ENCODE measurements around the gene DIPK1A. TPM values are rescaled to one million over a fixed set of nuclear protein-coding genes. Genes with fewer than 3 reads are reported as not detected.

The DIPK1A gene
- total and polyA plus RNA-seq, 3 donors from 2014 or later: 14.7 to 25.4 (median 21.4) TPM

- H3K27me3 ChIP-seq: no peaks in the 10 kb centered on the region
- no peaks in the 10 kb centered on the region for H3K9me3 ChIP-seq
- no peak overlapping the region for H3K27ac ChIP-seq
- 67 to 90% methylated on average over 2 of the region's 2 CpGs for WGBS, 2 donors
- no peaks in the 10 kb centered on the region for H3K4me1 ChIP-seq
- intact Hi-C loops (cut with DNase I; ENCODE audit: low total_unique reads): no loop called here
- no peak overlapping the region for H3K4me3 ChIP-seq
- H3K36me3 ChIP-seq (ENCODE audit: low read depth, missing control alignments): no peaks in the 10 kb centered on the region
- TF ChIP-seq POLR2A (IDR thresholded peaks at IDR 0.05) (no peak), CTCF (IDR thresholded peaks at IDR 0.05) (no peak)
- no peak for DNase-seq
Observed at GRCh38 chr1:92907949-92908684, 53.1 kb downstream of the DIPK1A start.

DNA sequence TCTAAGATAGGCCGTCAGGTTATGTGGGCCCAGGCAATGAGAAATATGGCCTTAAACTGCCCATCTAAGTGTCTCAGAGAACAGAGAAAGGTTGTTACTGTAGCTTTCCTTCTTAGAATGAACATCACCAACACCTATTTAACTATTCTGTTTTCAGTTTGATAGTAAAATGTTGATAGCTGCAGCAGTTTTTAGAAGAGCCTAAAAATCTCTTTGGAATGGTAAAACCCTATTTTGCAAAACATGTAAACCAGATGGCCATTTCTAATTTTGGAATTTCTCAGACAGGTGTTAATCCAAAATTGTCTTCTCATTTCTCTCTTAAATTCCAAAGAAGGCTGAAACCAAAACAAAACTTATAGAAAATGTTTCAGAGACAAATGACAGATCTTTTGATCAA is 57.5 kb downstream of the DIPK1A start:
- no peaks in the 10 kb centered on the region for H3K9me3 ChIP-seq
- TF ChIP-seq POLR2A (IDR thresholded peaks at IDR 0.05): no peak
- no peak for TF ChIP-seq CTCF (IDR thresholded peaks at IDR 0.05)
- intact Hi-C loops (cut with DNase I; ENCODE audit: low total_unique reads): no loop called here
- no peaks in the 10 kb centered on the region for H3K36me3 ChIP-seq (ENCODE audit: low read depth, missing control alignments)
- no peak overlapping the region for H3K4me3 ChIP-seq
- H3K27ac ChIP-seq: no peak overlapping the region
- no peaks in the 10 kb centered on the region for H3K27me3 ChIP-seq
- H3K4me1 ChIP-seq: no peaks in the 10 kb centered on the region
- 74 to 75% methylated on average over 1 of the region's 1 CpG for WGBS, 2 donors
- DNase-seq: no peak

- no peak overlapping the region for H3K4me3 ChIP-seq
- H3K27ac ChIP-seq: no peak overlapping the region
- no peaks in the 10 kb centered on the region for H3K36me3 ChIP-seq (ENCODE audit: low read depth, missing control alignments)
- TF ChIP-seq POLR2A (IDR thresholded peaks at IDR 0.05) (no peak), CTCF (IDR thresholded peaks at IDR 0.05) (no peak)
- DNase-seq: no peak
- H3K9me3 ChIP-seq: no peaks in the 10 kb centered on the region
- intact Hi-C loops (cut with DNase I; ENCODE audit: low total_unique reads): no loop called here
- H3K4me1 ChIP-seq: no peaks in the 10 kb centered on the region
- H3K27me3 ChIP-seq: no peaks in the 10 kb centered on the region
- 94% methylated on average over 1 of the region's 1 CpG; no CpG with 5 or more reads in 1 of the 2 donors for WGBS, 2 donors
Observed at GRCh38 chr1:92902406-92902744, 58.9 kb downstream of the DIPK1A start.

DNA sequence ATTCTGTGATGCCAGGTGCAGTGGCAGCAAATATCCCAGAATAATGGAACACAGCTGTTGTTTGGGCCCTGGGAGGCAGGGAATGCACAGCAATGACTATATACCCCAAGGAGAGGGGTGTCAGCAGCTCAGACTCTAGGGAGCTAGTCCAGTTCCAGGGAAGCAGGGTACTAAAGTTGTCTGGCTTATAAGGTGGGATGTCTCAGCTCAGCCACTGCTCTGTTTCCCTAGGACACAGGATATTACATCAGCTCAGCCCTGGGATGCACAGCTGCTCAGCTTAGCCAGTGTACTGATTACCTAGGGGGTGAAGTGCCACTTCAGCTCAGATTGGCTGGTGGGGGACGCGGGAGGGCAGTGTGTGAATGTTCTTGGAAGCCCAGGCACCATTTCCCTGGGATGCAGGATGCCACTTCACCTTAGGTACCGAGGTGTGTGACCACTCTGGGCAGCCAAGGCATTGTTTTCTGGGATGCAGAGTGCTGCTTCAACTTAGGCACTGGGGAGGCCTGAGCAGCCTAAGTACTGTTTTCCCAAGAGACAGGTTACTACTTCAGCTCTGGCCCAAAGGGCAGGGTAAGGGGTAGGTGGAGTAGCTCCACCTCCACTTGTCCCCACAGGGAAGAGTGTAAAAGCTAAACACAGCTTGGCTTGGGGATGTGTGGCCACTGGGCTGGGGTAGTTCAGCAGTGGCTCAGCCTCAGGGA is 59.4 kb downstream of the DIPK1A start:
- 100% methylated on average over 1 to 3 of the region's 3 CpGs for WGBS, 2 donors
- DNase-seq: no peak
- Histone ChIP-seq H3K36me3 (ENCODE audit: low read depth, missing control alignments) (no peaks in the 10 kb centered on the region), H3K4me3 (no peak overlapping the region), H3K4me1 (no peaks in the 10 kb centered on the region), H3K27me3 (no peaks in the 10 kb centered on the region), H3K27ac (no peak overlapping the region), H3K9me3 (no peaks in the 10 kb centered on the region)
- TF ChIP-seq CTCF (IDR thresholded peaks at IDR 0.05) (no peak), POLR2A (IDR thresholded peaks at IDR 0.05) (no peak)
- intact Hi-C loops (cut with DNase I; ENCODE audit: low total_unique reads): no loop called here
